ENCODE data around the gene PRKAR1B. TPM values are rescaled to one million over a fixed set of nuclear protein-coding genes. Genes with fewer than 3 reads are reported as not detected.

The PRKAR1B gene
- total RNA-seq, 1 donor from 2014 or later = 19.9 TPM

GRCh38 chr7:572416-573268 is 154.4 kb downstream of the PRKAR1B start:
- DNase-seq (ENCODE audit: low spot score) = no peak

- DNase-seq (ENCODE audit: low spot score) = no peak
Observed at GRCh38 chr7:571718-572415, 155.2 kb downstream of the PRKAR1B start.

GRCh38 chr7:571096-571717 is 155.9 kb downstream of the PRKAR1B start:
- no peak for DNase-seq (ENCODE audit: low spot score)

DNA sequence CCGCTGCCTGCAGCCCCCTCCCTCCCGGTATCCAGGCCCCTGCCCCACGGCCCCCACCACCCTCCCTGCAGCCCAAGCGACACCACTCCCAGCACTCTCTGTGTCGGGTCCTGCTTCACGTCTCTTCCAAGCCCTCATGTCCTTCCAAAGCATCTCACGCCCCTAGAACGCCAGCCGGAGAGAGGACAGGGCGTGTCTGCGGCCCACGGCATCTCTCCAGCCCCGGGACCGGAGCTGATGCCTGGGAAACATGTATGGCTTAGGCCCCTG is 156.3 kb downstream of the PRKAR1B start:
- no peak for DNase-seq (ENCODE audit: low spot score)

GRCh38 chr7:569996-570800 is 156.9 kb downstream of the PRKAR1B start:
- no peak for DNase-seq (ENCODE audit: low spot score)

DNA sequence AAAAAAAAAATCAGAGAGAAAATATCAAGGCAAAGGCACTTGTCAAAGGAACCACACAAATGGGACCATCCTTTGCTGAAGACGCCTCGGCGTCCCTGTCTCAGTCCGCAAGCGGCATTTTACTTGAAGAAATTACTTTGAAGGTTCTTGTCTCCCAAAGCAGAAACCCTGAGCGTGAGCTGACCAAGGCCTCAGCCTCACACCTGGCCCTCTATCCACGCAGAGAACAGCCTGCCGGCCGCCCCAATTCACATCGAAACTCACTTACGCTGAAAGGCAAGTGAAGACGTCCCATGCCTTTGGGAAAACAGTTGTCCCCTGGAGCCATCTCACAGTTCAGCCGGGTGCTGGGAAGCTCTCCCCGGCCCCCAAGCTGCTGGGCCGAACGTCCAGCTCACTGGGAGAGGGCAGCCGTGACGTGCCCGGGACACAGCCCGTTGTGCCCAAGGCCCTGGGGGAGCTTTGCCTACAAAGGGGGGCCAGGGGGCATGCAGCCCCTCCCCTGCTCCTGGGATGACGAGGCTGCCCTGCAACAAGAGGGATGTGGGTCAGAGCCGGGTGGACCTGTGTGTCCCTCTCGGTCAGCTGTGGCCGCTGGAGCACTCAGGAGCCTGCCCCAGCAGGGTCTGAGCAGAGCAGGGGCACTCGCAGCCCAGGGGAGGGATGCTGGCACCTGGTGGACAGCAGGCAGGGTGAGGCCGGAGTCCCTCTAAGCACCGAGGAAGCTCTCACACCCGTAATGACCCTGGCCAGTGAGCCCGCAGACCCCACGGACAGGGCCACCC is 157.8 kb downstream of the PRKAR1B start:
- DNase-seq (ENCODE audit: low spot score) = no peak

GRCh38 chr7:568031-568951 is 158.8 kb downstream of the PRKAR1B start:
- no peak for DNase-seq (ENCODE audit: low spot score)

DNA sequence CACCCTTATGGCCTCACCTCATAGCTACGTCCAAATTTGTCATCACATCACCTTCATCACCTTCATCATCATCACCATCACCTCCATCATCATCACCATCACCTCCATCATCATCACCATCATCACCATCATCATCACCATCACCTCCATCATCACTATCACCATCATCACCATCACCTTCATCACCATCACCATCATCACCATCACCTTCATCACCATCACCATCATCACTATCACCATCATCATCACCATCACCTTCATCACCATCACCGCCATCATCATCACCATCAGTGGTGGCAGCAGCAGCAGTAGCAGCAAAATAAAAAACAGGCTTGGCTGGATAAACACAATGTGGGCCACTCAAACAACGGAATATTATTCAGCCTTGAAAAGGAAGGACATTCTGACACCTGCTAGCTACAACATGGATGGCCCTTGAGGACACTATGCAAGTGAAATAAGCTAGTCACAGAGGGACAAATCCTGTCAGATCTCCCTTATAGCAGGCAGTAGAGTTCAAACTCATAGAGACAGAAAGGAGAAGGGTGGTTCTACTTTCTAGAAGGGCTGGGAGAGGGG is 159.7 kb downstream of the PRKAR1B start:
- DNase-seq (ENCODE audit: low spot score) = no peak

- DNase-seq (ENCODE audit: low spot score) = no peak
Observed at GRCh38 chr7:566100-566499, 161.0 kb downstream of the PRKAR1B start.

GRCh38 chr7:564176-564865 is 162.8 kb downstream of the PRKAR1B start:
- no peak for DNase-seq (ENCODE audit: low spot score)

GRCh38 chr7:563629-564170 is 163.4 kb downstream of the PRKAR1B start:
- DNase-seq (ENCODE audit: low spot score) = no peak

DNA sequence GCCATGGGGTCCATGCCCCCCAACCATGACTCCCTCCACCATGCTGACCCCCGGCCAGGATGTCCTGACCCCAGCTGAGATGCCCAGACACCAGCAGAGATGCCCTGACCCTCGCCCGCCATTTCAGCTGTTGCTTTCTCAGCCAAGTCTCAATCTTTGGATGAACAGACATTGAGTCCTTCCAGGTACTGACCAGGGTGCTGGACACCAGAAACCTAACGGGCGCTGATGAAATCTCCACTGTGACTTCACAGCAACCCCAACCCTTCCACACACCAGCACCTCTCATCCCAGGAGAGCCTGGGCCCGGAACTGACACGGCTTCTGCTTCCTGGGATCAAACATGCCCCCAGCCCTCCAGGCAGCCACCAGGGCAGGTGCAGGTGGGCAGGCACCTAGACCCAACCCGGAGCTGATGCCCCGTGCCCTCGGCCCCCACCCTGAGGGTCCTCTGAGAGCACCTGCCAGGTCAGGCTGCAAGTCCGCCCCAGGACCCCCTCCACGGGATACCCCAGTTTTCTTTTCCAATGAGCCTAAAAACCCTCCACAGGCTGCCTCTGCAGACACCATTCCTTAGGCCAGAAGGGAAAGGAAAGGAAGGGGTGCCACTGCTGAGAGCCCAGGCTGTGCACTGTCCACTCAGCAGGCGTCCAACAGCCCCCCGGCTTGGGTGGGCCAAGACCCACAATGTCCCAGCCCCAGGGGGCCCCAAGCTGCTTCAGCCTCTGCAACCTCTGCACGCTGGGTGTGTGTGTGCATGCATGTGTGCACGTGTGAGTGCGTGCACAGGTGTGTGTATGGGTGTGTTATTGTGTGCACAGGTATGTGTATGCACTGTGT is 164.1 kb downstream of the PRKAR1B start:
- DNase-seq (ENCODE audit: low spot score) = no peak

DNA sequence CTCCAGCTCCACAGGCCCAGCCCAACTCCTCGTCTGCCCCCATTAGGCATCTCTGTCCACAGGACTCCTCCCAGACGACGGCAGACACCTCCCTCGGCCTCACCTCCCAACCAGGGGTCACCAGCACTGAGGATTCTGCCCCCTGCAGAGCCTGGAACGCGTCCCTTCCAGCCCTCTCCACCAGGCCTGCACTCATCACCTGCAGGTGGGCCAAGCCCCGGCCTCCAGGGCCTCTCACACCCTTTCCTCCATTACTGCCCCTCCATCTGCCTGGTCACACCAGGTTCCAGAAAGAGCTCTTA is 164.8 kb downstream of the PRKAR1B start:
- no peak for DNase-seq (ENCODE audit: low spot score)

DNA sequence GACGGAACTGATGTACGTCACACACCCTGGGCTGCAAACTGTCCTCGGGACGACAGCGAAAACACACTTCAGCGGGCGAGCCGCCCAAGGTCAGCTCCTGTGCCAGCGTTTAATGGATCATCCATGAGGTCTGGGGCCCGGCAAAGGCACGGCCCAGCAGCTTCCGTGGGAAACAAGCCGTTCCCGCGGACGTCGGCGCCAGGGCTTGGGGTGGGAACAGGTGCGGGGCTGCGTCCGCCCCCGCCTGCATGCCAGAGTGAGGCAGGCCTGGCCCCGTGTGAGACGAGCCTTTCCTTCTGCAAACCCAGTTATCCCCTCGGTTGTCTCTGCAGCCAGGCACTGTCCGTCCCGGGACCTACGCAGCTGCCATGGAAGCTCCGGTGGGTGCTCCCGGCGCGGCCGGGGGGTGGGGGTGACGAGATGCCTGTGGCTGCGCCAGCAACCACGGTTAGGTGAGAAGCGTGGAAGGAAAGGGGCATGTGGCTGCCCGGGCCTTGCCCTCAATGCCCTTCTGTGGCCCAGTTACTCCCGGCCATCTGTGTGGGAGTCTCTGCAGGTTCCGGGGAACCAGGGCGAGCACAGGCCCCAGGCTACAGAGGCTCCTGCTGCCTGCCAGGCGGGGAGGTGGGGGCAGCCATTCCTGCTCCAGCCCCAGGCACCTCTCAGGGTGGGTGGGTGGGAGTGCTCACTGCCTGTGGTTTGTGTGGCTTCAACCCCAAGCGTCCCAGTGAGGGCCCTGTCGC is 165.3 kb downstream of the PRKAR1B start:
- peak; percentile 59 for DNase-seq (ENCODE audit: low spot score)

- no peak for DNase-seq (ENCODE audit: low spot score)
Observed at GRCh38 chr7:560966-561630, 166.0 kb downstream of the PRKAR1B start.

DNA sequence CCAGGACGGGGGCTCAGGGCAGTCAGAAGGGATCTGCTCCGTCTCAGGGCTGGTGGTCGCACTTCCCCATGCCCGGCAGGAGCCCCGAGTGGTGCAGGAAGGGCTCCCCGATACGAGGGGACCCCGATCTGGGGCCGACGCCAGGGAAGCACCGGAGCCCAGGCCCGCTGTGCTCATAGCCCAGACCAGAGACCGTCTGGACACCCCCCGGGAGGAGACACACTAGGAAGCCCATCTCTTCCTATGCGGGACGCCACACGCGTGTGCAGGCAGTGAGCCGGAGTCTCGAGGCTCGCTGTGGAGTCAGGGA is 167.7 kb downstream of the PRKAR1B start:
- DNase-seq (ENCODE audit: low spot score) = no peak

DNA sequence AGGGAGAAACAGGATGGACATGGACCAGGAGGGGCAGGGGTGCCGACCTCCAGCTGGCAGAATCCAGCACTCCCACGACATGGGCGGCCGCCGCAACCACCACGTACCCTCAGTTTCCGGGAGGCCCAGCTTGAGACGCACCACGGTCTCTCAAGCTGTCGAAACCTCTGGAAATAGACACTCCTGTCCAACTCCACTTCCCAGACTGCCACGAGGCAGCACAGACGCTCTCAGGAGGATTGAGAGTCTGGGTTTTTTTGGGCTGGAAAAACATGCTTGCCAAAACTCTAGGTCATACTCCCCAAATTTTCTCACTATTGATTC is 169.6 kb downstream of the PRKAR1B start:
- DNase-seq (ENCODE audit: low spot score) = no peak
